Measurements from ENCODE around the gene PIEZO2. TPM values are rescaled to one million over a fixed set of nuclear protein-coding genes. Genes with fewer than 3 reads are reported as not detected.

The PIEZO2 gene
- total RNA-seq, 1 experiment from 2014 or later = 0.57 TPM

- in situ Hi-C loops (cut with HindIII; ENCODE audit: low pct_unique_long_range_greater_than_20kb, low sequenced_read_pairs) (no loop called here), intact Hi-C loops (cut with micrococcal nuclease; ENCODE audit: unreplicated experiment) (no loop called here)
- no peak overlapping the region for H3K27ac ChIP-seq (ENCODE audit: low read length)
- TF ChIP-seq POLR2AphosphoS5 (IDR thresholded peaks at IDR 0.05; ENCODE audit: low read depth, low read length) (no peak), SIN3A (IDR thresholded peaks at IDR 0.05; ENCODE audit: borderline replicate concordance, insufficient read depth, low read depth, low read length) (no peak), TCF7L2 (IDR thresholded peaks at IDR 0.05; ENCODE audit: low read depth, low read length) (no peak)
- TF ChIP-seq, protein P1, sequence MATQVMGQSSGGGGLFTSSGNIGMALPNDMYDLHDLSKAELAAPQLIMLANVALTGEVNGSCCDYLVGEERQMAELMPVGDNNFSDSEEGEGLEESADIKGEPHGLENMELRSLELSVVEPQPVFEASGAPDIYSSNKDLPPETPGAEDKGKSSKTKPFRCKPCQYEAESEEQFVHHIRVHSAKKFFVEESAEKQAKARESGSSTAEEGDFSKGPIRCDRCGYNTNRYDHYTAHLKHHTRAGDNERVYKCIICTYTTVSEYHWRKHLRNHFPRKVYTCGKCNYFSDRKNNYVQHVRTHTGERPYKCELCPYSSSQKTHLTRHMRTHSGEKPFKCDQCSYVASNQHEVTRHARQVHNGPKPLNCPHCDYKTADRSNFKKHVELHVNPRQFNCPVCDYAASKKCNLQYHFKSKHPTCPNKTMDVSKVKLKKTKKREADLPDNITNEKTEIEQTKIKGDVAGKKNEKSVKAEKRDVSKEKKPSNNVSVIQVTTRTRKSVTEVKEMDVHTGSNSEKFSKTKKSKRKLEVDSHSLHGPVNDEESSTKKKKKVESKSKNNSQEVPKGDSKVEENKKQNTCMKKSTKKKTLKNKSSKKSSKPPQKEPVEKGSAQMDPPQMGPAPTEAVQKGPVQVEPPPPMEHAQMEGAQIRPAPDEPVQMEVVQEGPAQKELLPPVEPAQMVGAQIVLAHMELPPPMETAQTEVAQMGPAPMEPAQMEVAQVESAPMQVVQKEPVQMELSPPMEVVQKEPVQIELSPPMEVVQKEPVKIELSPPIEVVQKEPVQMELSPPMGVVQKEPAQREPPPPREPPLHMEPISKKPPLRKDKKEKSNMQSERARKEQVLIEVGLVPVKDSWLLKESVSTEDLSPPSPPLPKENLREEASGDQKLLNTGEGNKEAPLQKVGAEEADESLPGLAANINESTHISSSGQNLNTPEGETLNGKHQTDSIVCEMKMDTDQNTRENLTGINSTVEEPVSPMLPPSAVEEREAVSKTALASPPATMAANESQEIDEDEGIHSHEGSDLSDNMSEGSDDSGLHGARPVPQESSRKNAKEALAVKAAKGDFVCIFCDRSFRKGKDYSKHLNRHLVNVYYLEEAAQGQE (IDR thresholded peaks at IDR 0.05; ENCODE audit: insufficient read depth in 1 of 2, low read depth in 2 of 2, low read length in 1 of 2) = no peak
- TF ChIP-seq, protein P2, sequence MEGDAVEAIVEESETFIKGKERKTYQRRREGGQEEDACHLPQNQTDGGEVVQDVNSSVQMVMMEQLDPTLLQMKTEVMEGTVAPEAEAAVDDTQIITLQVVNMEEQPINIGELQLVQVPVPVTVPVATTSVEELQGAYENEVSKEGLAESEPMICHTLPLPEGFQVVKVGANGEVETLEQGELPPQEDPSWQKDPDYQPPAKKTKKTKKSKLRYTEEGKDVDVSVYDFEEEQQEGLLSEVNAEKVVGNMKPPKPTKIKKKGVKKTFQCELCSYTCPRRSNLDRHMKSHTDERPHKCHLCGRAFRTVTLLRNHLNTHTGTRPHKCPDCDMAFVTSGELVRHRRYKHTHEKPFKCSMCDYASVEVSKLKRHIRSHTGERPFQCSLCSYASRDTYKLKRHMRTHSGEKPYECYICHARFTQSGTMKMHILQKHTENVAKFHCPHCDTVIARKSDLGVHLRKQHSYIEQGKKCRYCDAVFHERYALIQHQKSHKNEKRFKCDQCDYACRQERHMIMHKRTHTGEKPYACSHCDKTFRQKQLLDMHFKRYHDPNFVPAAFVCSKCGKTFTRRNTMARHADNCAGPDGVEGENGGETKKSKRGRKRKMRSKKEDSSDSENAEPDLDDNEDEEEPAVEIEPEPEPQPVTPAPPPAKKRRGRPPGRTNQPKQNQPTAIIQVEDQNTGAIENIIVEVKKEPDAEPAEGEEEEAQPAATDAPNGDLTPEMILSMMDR (IDR thresholded peaks at IDR 0.05) = no peak
- H3K27me3 ChIP-seq (ENCODE audit: control insufficient read depth, insufficient read depth, low read length) = peaks cover 2% of the 10 kb centered on the region; the same call in 1 of the 2 replicates
- no peaks in the 10 kb centered on the region for H3K4me1 ChIP-seq (ENCODE audit: control insufficient read depth, insufficient read depth, low read length)
- H3K4me3 ChIP-seq (ENCODE audit: low read depth in 2 of 2, low read length in 2 of 2) = no peak overlapping the region
- ChIA-PET CTCF (no interaction called here), POLR2A (no interaction called here)
- no peaks in the 10 kb centered on the region for H3K9me3 ChIP-seq (ENCODE audit: control insufficient read depth, insufficient read depth, low read depth, low read length)
- DNase-seq (ENCODE audit: low read depth, low spot score) (no peak), ATAC-seq (no peak)
- no TSS peak for BruUV-seq (replicated peaks)
- H3K36me3 ChIP-seq (ENCODE audit: control insufficient read depth, insufficient read depth, low read length) = no peaks in the 10 kb centered on the region
These were observed 444.1 kb downstream of the PIEZO2 start for GRCh38 chr18:10705291-10705690.

GRCh38 chr18:10702206-10702605, 447.2 kb downstream of the PIEZO2 start:
- in situ Hi-C loops (cut with HindIII; ENCODE audit: low pct_unique_long_range_greater_than_20kb, low sequenced_read_pairs) (no loop called here), intact Hi-C loops (cut with micrococcal nuclease; ENCODE audit: unreplicated experiment) (no loop called here)
- no peak for TF ChIP-seq TCF7L2 (IDR thresholded peaks at IDR 0.05; ENCODE audit: low read depth, low read length)
- TF ChIP-seq, protein P1 (IDR thresholded peaks at IDR 0.05; ENCODE audit: insufficient read depth in 1 of 2, low read depth in 2 of 2, low read length in 1 of 2) = no peak
- TF ChIP-seq SIN3A (IDR thresholded peaks at IDR 0.05; ENCODE audit: borderline replicate concordance, insufficient read depth, low read depth, low read length) = no peak
- no peak for TF ChIP-seq POLR2AphosphoS5 (IDR thresholded peaks at IDR 0.05; ENCODE audit: low read depth, low read length)
- TF ChIP-seq, protein P2 (IDR thresholded peaks at IDR 0.05) = no peak
- H3K36me3 ChIP-seq (ENCODE audit: control insufficient read depth, insufficient read depth, low read length) = no peaks in the 10 kb centered on the region
- ATAC-seq (no peak), DNase-seq (ENCODE audit: low read depth, low spot score) (no peak)
- H3K4me1 ChIP-seq (ENCODE audit: control insufficient read depth, insufficient read depth, low read length) = no peaks in the 10 kb centered on the region
- POLR2A ChIA-PET = interaction anchor here (0.6 kb wide), 1 partner anchor 93 kb away, joined by 3 read pairs; no protein-coding TSS in a partner anchor
- no peak overlapping the region for H3K27ac ChIP-seq (ENCODE audit: low read length)
- CTCF ChIA-PET = no interaction called here
- no TSS peak for BruUV-seq (replicated peaks)
- H3K4me3 ChIP-seq (ENCODE audit: low read depth in 2 of 2, low read length in 2 of 2) = no peak overlapping the region
- H3K27me3 ChIP-seq (ENCODE audit: control insufficient read depth, insufficient read depth, low read length) = peaks cover 2% of the 10 kb centered on the region; the same call in 1 of the 2 replicates
- H3K9me3 ChIP-seq (ENCODE audit: control insufficient read depth, insufficient read depth, low read depth, low read length) = no peaks in the 10 kb centered on the region

Measured in Panc1 (cell line).